Liver (tissue), 3 donors: ENCODE results near the gene STK35.

Source experiments
- CTCF ChIP-seq: fragments of 150-350 bp; IDR thresholded peaks from 2 replicates; pipeline ENCODE4 v1.5.1; 2017; ENCODE audit warnings: improper control_type of control experiment, low read depth, low read length; ENCODE audit not compliant: missing input control
- EGR1 ChIP-seq, 2 donors: IDR thresholded peaks; 2 replicates each; pipeline ENCODE4 v1.6.1; 2016 to 2018; ENCODE audit warnings: antibody characterized with exemption in 2 of 2, low read depth in 2 of 2
- GABPA ChIP-seq, 2 donors: IDR thresholded peaks in 1 of 2; conservative IDR thresholded peaks in 1 of 2; 2 replicates each; pipeline ENCODE4 v1.6.1; 2016; ENCODE audit warnings: antibody characterized with exemption in 2 of 2, mild to moderate bottlenecking in 1 of 2, moderate library complexity in 1 of 2
- JUND ChIP-seq, 2 donors: IDR thresholded peaks; 2 replicates each; pipeline ENCODE4 v1.6.1; 2016; ENCODE audit warnings: antibody characterized with exemption in 2 of 2
- RAD21 ChIP-seq, 2 donors: IDR thresholded peaks; 2 replicates each; pipeline ENCODE4 v1.6.1; 2016; ENCODE audit warnings: antibody characterized with exemption in 2 of 2, mild to moderate bottlenecking in 2 of 2
- REST ChIP-seq: IDR thresholded peaks from 2 replicates; pipeline ENCODE4 v1.6.1; 2016; ENCODE audit warnings: antibody characterized with exemption, mild to moderate bottlenecking
- SP1 ChIP-seq: IDR thresholded peaks from 2 replicates; pipeline ENCODE4 v1.6.1; 2018; ENCODE audit warnings: antibody characterized with exemption, mild to moderate bottlenecking
- TAF1 ChIP-seq: conservative IDR thresholded peaks from 2 replicates; pipeline ENCODE4 v1.6.1; 2016; ENCODE audit warnings: antibody characterized with exemption, mild to moderate bottlenecking
- YY1 ChIP-seq: IDR thresholded peaks from 2 replicates; pipeline ENCODE4 v1.6.1; 2016; ENCODE audit warnings: antibody characterized with exemption, mild to moderate bottlenecking
- donor health status: healthy.
- donor health status: healthy.

GRCh38 chr20:2165871-2166270 lies 64.2 kb downstream of the STK35 start:
- TF ChIP-seq CTCF (no peak), YY1 (no peak), SP1 (no peak), RAD21 (IDR thresholded peaks at IDR 0.05) (no peak), TAF1 (no peak), REST (no peak), GABPA (IDR thresholded peaks at IDR 0.05 in 1 of 2, conservative IDR thresholded peaks at IDR 0.05 in 1 of 2) (no peak), EGR1 (IDR thresholded peaks at IDR 0.05; ENCODE audit: low read depth in 2 of 2) (no peak), JUND (IDR thresholded peaks at IDR 0.05) (no peak)
